Gastrocnemius medialis (tissue), 4 donors: ENCODE data around the gene SPTBN1.

ENCODE experiments used
- POLR2A ChIP-seq, 2 donors: fragments of 450-650 bp; IDR thresholded peaks; one replicate each; pipeline ENCODE4 v1.6.1; 2017; ENCODE audit warnings: antibody characterized with exemption in 2 of 2, mild to moderate bottlenecking in 2 of 2, moderate library complexity in 2 of 2
- TF ChIP-seq, protein P1 (sequence below), 5 experiments: fragments of 450-650 bp in 3 of 5; fragments of 200-600 bp in 2 of 5; sonication (generic) in 2 of 5; IDR thresholded peaks in 4 of 5; conservative IDR thresholded peaks in 1 of 5; 1 replicate in 4 of 5; 2 replicates in 1 of 5; pipeline ENCODE4 v1.5.1; 2016 to 2019; ENCODE audit warnings: antibody characterized with exemption in 5 of 5, mild to moderate bottlenecking in 3 of 5, moderate library complexity in 3 of 5

DNA sequence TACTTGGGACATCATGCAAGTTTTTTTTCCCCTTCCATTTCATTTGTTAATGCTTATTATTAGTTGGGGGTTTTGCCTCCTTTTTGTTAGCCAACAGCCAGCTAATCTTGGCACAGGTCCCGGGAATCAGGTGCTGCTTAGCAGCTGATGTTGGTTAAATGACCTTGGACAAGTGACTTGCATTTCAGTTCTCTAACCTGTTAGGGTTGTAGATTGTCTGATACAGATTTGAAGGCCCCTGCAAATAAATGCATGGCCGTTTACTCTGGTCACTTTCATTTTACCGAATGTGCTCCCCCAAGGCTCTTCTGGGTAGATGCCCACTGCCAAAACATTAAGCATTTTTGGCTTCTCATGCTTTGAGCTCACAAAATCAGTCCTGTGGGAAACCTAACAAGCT lies 120.9 kb downstream of the SPTBN1 start:
- TF ChIP-seq, protein P1, sequence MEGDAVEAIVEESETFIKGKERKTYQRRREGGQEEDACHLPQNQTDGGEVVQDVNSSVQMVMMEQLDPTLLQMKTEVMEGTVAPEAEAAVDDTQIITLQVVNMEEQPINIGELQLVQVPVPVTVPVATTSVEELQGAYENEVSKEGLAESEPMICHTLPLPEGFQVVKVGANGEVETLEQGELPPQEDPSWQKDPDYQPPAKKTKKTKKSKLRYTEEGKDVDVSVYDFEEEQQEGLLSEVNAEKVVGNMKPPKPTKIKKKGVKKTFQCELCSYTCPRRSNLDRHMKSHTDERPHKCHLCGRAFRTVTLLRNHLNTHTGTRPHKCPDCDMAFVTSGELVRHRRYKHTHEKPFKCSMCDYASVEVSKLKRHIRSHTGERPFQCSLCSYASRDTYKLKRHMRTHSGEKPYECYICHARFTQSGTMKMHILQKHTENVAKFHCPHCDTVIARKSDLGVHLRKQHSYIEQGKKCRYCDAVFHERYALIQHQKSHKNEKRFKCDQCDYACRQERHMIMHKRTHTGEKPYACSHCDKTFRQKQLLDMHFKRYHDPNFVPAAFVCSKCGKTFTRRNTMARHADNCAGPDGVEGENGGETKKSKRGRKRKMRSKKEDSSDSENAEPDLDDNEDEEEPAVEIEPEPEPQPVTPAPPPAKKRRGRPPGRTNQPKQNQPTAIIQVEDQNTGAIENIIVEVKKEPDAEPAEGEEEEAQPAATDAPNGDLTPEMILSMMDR (IDR thresholded peaks at IDR 0.05 in 4 of 5, conservative IDR thresholded peaks at IDR 0.05 in 1 of 5) = no peak
- TF ChIP-seq POLR2A (IDR thresholded peaks at IDR 0.05) = no peak
